GM12892 (cell line): Measurements from ENCODE around the gene GRAMD4.

ENCODE experiments used
- DNase-seq: peaks from one replicate; pipeline ENCODE4 v3.0.0; 2011; ENCODE audit not compliant: insufficient read length
- FAIRE-seq: peaks from 2 replicates; lab custom pipeline; 2011; peaks lifted over from hg19 to GRCh38; lab: Jason Lieb, UNC
- POLR2A ChIP-seq: IDR thresholded peaks from 2 replicates; pipeline ENCODE4 v1.6.1; 2011; ENCODE audit warnings: low read depth, low read length, control low read depth
- POLR2AphosphoS5 ChIP-seq: IDR thresholded peaks from 2 replicates; pipeline ENCODE4 v1.6.1; 2011; ENCODE audit warnings: low read depth, low read length, control low read depth
- TAF1 ChIP-seq: IDR thresholded peaks from 2 replicates; pipeline ENCODE4 v1.6.1; 2011; ENCODE audit warnings: low read depth, mild to moderate bottlenecking, control low read depth, low read length, borderline replicate concordance

GRAMD4 gene

GRCh38 chr22:46606886-46607285, 13.3 kb upstream of the GRAMD4 start:
- TF ChIP-seq POLR2AphosphoS5 (no peak), TAF1 (no peak), POLR2A (no peak)
- DNase-seq (no peak), FAIRE-seq (no peak)

GRCh38 chr22:46607483-46608114, 12.6 kb upstream of the GRAMD4 start:
- FAIRE-seq (no peak), DNase-seq (no peak)
- TF ChIP-seq TAF1 (no peak), POLR2A (no peak), POLR2AphosphoS5 (no peak)

GRCh38 chr22:46609175-46609690, 11.0 kb upstream of the GRAMD4 start:
- no peak for TF ChIP-seq POLR2AphosphoS5
- TF ChIP-seq TAF1: no peak
- no peak for TF ChIP-seq POLR2A
- DNase-seq (no peak), FAIRE-seq (no peak)

DNA sequence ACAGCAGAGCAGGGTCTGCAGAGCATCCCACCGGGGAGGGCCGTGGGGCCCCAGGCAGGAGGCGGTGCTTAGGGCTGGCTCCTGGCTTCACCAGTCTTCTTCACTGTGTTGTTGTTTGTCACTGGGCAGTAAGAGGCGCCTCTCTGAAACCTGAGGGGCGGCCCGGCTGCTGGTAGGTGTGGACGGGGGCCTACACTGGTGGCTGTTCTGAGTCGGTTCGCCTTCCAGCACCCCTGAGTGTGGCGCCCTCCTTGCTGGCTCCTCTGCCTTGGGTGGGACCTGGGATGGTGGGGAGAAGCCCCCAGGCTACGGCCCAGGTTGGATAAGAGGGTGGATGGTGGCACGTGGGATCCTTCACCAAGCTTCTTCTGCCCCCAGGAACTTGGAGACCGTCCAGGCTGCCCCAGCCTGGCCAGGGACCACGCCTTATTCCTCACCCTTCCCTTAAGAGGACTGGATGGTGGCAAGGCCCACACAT, 10.4 kb upstream of the GRAMD4 start:
- DNase-seq (no peak), FAIRE-seq (no peak)
- no peak for TF ChIP-seq POLR2A
- no peak for TF ChIP-seq POLR2AphosphoS5
- TF ChIP-seq TAF1: no peak

- no peak for DNase-seq
- TF ChIP-seq POLR2A (no peak), TAF1 (no peak), POLR2AphosphoS5 (no peak)
- no peak for FAIRE-seq
Measured at GRCh38 chr22:46610356-46610755, 9.8 kb upstream of the GRAMD4 start.

DNA sequence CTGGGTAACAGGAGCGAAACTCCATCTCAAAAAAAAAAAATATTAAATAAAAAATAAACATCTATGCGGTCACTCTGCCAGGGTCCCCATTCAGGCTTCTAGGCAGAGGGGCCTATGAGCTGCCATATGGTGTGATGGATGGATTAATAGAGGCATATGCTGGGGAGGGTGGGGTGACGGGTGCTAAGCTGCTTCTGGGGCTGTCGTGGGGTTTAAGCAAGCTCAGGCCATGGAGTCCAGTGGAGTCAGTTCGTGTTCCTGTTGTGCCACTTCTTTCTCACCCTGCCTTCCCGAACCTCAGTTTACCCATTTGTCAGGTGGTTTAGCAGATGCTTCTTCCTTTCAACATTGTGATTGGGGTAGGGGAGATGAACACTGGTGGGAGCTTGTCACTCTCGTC, 9.0 kb upstream of the GRAMD4 start:
- FAIRE-seq: no peak
- no peak for DNase-seq
- TF ChIP-seq POLR2AphosphoS5: no peak
- no peak for TF ChIP-seq POLR2A
- TF ChIP-seq TAF1: no peak

- FAIRE-seq (peak; percentile 73), DNase-seq (no peak)
- TF ChIP-seq POLR2AphosphoS5 (no peak), TAF1 (no peak), POLR2A (no peak)
Measured at GRCh38 chr22:46612341-46612903, 7.8 kb upstream of the GRAMD4 start.

GRCh38 chr22:46612904-46613605, 7.1 kb upstream of the GRAMD4 start:
- no peak for DNase-seq
- FAIRE-seq: no peak
- TF ChIP-seq POLR2A: no peak
- no peak for TF ChIP-seq TAF1
- TF ChIP-seq POLR2AphosphoS5: no peak

DNA sequence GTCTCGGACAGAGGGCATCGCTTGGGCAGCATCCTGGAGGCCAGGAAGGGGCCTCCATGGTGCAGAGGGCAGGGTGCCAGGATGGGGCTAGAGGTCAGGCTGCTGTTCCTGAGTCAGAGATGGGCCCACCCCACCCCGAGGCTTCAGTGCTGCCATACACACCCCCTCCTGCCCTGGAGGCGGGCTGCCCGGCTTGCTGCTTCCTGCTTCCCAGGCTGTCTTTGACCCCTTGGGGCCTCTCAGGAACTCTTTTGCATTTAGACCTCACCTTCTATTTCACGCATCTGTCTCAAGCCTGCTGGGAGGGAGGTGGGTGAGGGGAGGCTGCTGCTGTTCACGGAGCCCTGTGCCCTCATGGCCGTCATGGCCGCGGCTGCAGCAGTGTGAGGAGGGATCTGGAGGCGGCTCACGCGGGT, 6.6 kb upstream of the GRAMD4 start:
- DNase-seq (peak; percentile 56), FAIRE-seq (no peak)
- no peak for TF ChIP-seq TAF1
- no peak for TF ChIP-seq POLR2A
- TF ChIP-seq POLR2AphosphoS5: no peak

DNA sequence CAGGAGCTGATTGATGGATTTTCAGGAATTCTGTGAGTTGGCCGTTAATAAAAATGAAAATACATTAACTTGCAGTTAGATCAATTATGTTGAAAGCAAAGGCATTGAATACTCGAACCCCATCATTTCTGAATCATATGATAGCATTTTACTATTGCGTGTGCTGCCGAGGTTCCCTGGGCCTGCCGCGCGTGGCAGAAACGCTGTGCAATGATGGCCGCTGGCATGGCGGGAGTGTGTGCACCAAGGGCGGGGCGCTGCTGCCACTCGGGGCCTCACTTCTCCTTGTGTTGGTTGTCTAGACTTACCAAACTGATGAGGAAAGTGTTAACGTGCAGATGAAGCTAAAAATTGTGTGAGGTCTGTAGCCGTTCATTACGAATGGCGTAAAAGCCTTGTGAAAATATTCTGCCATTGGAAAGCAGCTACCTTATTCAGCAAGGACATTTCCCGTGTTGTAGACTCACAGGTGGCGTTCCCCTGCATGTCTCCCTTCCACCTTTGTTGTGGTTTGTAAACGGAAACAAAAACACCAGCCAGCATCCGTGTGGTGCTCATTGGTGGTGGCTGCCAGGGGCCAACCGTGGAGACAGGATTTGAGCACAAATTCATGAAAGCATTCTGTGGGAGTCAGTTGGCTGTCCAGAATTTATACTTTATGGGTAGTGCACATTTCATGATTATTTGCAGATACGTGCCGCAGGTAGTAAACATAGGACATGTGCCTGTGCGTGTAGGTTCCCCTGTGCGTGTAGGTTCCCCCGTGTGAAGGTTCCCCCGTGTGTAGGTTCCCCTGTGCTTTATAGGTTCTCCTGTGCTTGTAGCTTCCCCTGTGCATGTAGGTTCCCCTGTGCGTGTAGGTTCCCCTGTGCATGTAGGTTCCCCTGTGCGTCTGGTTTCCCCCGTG, 5.9 kb upstream of the GRAMD4 start:
- TF ChIP-seq TAF1: peak; percentile 28; the same call in 1 of the 2 replicates
- TF ChIP-seq POLR2AphosphoS5: no peak
- FAIRE-seq (peak; percentile 96), DNase-seq (peak; percentile 54)

DNA sequence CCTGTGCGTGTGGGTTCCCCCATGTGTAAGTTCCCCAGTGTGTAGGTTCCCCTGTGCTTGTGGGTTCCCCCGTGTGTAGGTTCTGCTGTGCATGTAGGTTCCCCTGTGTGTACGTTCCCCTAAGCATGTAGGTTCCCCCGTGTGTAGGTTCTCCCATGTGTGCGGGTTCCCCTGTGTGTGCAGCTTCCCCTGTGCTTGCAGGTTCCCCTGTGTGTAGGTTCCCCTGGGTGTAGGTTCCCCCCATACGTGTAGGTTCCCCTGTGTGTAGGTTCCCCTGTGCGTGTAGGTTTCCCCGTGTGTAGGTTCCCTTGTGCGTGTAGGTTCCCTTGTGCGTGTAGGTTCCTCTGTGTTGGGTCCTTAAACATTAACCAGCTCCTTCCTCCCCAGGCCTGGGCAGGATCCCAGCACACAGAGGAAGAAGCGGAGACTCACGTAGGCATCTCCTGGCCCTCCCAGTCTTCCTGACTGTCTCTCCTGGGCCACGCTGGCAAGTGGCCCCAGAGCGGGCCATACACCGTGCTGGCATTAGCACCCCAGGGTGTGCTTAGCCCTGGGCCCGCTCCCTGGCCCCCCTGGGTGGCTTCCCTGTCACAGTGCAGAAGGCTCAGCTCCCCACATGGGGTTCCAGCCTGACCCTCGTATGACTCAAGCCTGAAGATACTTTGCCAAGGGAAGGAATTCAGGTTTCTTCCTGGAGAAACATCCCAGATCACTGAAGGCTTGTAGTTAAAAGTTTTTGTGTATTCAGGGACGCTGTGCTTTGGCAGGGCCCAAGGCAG, 2.8 kb upstream of the GRAMD4 start:
- TF ChIP-seq POLR2A (no peak), POLR2AphosphoS5 (no peak), TAF1 (no peak)
- FAIRE-seq: no peak
- DNase-seq: no peak
